Measurements from ENCODE around the gene C1orf167. TPM values are rescaled to one million over a fixed set of nuclear protein-coding genes. Genes with fewer than 3 reads are reported as not detected.

Gene C1orf167
- total and polyA plus RNA-seq, 8 donors, result 0.24 to 14.4 (median 0.64) TPM; not detected in 3

DNA sequence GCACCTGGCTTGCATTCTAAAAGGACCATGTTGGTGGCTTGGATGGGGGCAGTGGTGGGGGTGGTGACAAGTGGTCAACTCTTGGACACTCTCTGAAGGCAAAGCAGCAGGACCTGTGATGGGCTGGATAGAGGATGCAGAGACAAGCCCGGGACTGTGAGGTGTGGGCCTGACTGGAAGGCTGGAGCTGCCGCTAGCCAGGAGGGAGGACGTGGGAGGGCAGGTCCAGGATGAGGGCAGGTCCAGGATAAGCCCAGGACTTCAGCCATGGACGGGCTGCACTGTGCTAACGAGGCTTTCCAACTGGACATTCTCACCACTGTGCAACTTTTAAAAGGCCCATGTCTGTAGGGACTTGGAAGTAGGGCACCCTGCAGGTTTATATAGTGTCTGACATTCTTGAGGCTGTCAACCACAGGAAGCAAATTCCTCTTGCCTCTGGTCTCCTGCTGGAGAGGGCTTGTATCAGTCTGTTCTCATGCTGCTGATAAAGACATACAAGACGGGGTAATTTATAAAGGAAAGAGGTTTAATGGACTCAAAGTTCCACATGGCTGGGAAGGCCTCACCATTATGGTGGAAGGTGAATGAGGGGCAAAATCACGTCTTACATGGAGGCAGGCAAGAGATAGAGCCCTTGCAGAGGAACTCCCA is 8.3 kb upstream of the C1orf167 start:
- TF ChIP-seq, protein P1, sequence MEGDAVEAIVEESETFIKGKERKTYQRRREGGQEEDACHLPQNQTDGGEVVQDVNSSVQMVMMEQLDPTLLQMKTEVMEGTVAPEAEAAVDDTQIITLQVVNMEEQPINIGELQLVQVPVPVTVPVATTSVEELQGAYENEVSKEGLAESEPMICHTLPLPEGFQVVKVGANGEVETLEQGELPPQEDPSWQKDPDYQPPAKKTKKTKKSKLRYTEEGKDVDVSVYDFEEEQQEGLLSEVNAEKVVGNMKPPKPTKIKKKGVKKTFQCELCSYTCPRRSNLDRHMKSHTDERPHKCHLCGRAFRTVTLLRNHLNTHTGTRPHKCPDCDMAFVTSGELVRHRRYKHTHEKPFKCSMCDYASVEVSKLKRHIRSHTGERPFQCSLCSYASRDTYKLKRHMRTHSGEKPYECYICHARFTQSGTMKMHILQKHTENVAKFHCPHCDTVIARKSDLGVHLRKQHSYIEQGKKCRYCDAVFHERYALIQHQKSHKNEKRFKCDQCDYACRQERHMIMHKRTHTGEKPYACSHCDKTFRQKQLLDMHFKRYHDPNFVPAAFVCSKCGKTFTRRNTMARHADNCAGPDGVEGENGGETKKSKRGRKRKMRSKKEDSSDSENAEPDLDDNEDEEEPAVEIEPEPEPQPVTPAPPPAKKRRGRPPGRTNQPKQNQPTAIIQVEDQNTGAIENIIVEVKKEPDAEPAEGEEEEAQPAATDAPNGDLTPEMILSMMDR (IDR thresholded peaks at IDR 0.05), result no peak
- no peak for ATAC-seq
- Histone ChIP-seq H3K9me3 (no peaks in the 10 kb centered on the region), H3K27me3 (no peaks in the 10 kb centered on the region), H3K27ac (no peak overlapping the region), H3K36me3 (peaks cover 0 to 29% of the 10 kb centered on the region in 2 donors), H3K4me3 (no peak overlapping the region), H3K4me1 (peaks cover 0 to 8% of the 10 kb centered on the region in 2 donors)
- intact Hi-C loops (cut with DNase I), result no loop called here
- DNase-seq, result no peak

DNA sequence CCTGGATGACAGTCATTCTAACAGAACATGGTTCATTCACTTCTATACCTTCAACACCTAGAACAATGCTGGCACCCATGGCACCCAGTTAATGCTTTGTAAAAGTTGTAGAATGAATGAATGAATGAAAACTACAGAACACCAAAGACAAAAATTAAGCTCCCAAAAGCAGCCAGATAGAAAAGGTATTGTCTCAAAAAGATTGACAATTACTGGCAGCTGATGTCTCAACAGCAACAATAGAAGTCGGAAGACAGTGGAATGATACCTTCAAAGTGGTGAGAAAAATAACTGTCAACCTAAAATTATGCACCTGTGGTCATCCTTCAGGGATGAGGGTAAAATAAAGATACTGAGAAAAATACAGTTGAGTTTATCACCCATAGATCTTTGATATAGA is 4.9 kb upstream of the C1orf167 start:
- H3K36me3 ChIP-seq, result no peaks in the 10 kb centered on the region
- ATAC-seq, result no peak
- H3K9me3 ChIP-seq, result no peaks in the 10 kb centered on the region
- H3K4me3 ChIP-seq, result no peak overlapping the region
- no peak for DNase-seq
- H3K4me1 ChIP-seq, result peaks cover 0 to 4% of the 10 kb centered on the region in 2 donors
- no peak overlapping the region for H3K27ac ChIP-seq
- intact Hi-C loops (cut with DNase I), result no loop called here
- TF ChIP-seq, protein P1 (IDR thresholded peaks at IDR 0.05), result no peak
- peaks cover 7 to 11% of the 10 kb centered on the region in 2 donors for H3K27me3 ChIP-seq

DNA sequence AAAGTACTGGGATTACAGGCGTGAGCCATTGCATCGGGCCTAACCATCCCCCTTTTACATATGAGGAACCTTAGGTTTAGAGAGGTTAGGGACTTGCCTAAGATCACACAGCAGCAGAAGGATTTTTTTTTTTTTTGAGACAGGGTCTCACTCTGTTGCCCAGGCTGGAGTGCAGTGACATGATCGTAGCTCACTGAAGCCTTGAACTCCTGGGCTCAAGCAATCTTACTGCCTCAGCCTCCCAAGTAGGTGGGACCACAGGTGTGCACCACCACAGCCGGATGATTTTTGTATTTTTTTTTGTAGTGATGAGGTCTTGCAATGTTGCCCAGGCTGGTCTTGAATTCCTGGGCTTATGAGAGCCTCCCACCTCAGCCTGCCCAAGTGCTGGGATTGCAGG is 2.2 kb upstream of the C1orf167 start:
- Histone ChIP-seq H3K27me3 (peaks cover 8 to 21% of the 10 kb centered on the region in 2 donors), H3K27ac (no peak overlapping the region), H3K36me3 (no peaks in the 10 kb centered on the region), H3K9me3 (no peaks in the 10 kb centered on the region), H3K4me3 (no peak overlapping the region), H3K4me1 (peaks cover 0 to 6% of the 10 kb centered on the region in 2 donors)
- DNase-seq (no peak), ATAC-seq (no peak)
- TF ChIP-seq, protein P1 (IDR thresholded peaks at IDR 0.05), result no peak
- intact Hi-C loops (cut with DNase I), result no loop called here

DNA sequence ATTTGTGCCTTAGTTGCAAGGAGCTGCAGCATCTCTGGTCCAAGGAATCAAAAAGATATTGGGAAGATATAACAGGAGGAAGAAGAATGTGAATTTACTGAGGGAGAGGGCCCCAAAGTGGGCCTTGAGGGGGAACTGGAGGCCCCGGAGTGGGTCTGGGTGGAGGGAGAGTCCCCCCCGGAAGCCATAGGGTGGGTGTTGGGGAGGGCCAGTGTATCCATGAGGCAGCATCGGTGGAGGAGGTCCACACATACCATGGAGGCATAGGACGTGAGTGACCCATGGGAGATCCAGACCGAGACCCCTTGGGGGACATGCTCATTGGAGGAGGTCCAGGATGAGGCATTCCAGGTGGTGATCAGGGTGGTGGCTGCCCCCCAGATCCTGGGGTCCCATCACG is 708 bp upstream of the C1orf167 start:
- TF ChIP-seq, protein P1 (IDR thresholded peaks at IDR 0.05), result no peak
- H3K27ac ChIP-seq, result no peak overlapping the region
- peaks cover 0 to 6% of the 10 kb centered on the region in 2 donors for H3K4me1 ChIP-seq
- H3K36me3 ChIP-seq, result no peaks in the 10 kb centered on the region
- intact Hi-C loops (cut with DNase I), result no loop called here
- ATAC-seq (no peak), DNase-seq (no peak)
- H3K4me3 ChIP-seq, result no peak overlapping the region
- H3K9me3 ChIP-seq, result no peaks in the 10 kb centered on the region
- peaks cover 8 to 23% of the 10 kb centered on the region in 2 donors for H3K27me3 ChIP-seq

DNA sequence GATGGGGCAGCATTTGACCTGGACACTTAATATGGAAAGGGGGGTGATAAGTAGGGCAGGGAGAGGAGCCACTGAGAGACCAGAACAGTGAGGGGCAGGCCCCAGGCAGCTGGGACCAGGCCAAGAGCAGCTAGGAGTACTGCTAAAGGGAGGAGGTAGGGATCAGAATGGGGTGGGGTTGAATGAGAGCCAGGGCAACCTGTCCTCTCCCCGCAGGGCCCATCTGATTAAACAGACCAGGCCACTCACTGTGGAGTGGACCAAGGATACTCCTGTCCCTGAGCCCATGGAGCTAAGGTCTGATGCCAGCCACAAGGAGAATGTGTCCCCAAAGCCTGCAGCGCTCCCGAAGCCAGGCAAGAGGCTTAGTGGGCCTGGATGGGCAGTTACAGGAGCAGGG is 2.1 kb downstream of the C1orf167 start:
- H3K27me3 ChIP-seq, result peaks cover 8 to 25% of the 10 kb centered on the region in 2 donors
- ATAC-seq (no peak), DNase-seq (no peak)
- peaks cover 0 to 6% of the 10 kb centered on the region in 2 donors for H3K4me1 ChIP-seq
- TF ChIP-seq, protein P1 (IDR thresholded peaks at IDR 0.05), result no peak
- no peaks in the 10 kb centered on the region for H3K36me3 ChIP-seq
- intact Hi-C loops (cut with DNase I), result no loop called here
- no peaks in the 10 kb centered on the region for H3K9me3 ChIP-seq
- H3K27ac ChIP-seq, result no peak overlapping the region
- no peak overlapping the region for H3K4me3 ChIP-seq
